Activated CD8-positive, alpha-beta memory T cell treated with anti-CD3 and anti-CD28 coated beads, Interleukin-2, amount 50 U/mL, for 1 hour (primary cell): ENCODE results near the gene TNFSF11.
"Not testable (repeated sequence)": the region's sequence is repeated elsewhere in the genome, so short reads cannot be mapped to it uniquely, and the experiment has no call there.

Experiments used
- DNase-seq: peaks from one replicate; pipeline ENCODE4 v3.0.0-alpha.2; 2020; ENCODE audit errors: extremely low read depth

The TNFSF11 gene

GRCh38 chr13:42560320-42560719 is 13.6 kb upstream of the TNFSF11 start:
- not testable (repeated sequence) for DNase-seq

- DNase-seq, result no peak
These were observed 12.0 kb upstream of the TNFSF11 start for GRCh38 chr13:42561752-42562467.

DNA sequence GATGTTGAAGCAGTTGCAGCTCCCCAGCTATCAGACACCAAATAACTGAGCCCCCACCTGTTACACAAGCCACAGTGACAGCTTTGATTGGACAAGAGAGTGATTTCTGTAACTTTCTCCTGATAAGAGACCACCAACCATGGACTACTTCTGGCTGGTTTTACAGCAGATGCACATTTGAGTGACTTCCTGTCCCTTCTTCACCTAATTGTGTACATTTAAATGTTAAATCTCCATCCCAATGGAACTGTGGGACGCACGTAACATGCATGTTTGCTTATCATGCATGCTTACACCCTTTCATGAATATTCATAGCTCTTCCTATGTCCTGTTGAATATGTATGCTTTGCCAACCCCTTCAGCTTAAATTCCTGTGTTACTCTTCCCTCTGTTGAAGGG is 6.0 kb upstream of the TNFSF11 start:
- DNase-seq, result no peak

DNA sequence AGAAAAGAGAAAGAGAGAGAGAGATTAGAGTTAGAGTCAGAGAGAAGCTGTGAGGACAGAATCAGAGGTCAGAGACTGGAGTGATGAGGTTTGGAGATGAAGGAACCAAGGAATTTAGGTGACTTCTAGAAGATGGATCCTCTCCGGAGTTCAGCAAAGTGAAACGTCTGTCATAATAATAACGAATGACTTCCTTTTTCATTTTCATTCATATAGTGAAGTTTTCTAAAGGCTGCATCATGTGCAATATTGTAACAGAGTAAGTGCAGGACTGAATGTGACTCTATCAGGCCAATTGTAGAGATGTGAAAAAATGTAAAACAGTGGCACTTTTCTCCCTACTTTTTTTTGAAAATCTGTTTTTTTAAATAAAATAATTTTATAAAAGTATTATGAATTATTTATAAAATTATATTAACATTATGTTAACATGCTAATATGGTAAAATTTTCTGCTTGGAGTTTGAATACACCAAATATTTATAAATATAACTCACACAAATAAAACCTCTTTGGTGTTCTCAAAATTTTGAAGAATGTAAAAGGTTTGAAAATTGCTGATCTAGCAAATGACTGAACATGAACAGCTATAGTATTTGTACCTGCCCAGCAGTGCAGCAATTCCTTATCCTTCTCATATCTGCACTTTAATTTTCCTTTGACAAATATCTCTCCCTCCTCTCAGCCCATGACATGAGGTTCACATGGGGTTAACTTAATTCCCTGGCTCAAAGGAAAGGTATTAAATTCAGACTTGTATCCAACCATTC is 4.2 kb upstream of the TNFSF11 start:
- DNase-seq, result no peak

DNA sequence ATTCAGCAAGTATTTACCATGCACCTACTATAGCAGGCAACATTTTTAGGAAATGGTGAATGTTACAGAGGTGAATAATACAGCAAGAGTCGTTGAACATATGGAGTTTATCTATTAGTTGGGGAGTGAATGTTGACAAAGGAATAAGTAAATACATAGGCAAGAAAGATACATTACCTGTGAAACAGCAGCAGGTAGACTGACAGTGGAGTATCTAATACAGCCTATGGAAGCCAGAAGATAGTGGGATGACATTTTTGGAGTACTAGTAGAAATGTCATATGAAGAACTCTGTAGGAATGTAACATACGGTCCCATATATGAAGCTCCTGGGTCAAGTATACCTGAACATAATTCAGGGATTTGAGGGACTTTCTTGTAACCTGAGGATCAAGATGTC is 2.1 kb upstream of the TNFSF11 start:
- no peak for DNase-seq

DNA sequence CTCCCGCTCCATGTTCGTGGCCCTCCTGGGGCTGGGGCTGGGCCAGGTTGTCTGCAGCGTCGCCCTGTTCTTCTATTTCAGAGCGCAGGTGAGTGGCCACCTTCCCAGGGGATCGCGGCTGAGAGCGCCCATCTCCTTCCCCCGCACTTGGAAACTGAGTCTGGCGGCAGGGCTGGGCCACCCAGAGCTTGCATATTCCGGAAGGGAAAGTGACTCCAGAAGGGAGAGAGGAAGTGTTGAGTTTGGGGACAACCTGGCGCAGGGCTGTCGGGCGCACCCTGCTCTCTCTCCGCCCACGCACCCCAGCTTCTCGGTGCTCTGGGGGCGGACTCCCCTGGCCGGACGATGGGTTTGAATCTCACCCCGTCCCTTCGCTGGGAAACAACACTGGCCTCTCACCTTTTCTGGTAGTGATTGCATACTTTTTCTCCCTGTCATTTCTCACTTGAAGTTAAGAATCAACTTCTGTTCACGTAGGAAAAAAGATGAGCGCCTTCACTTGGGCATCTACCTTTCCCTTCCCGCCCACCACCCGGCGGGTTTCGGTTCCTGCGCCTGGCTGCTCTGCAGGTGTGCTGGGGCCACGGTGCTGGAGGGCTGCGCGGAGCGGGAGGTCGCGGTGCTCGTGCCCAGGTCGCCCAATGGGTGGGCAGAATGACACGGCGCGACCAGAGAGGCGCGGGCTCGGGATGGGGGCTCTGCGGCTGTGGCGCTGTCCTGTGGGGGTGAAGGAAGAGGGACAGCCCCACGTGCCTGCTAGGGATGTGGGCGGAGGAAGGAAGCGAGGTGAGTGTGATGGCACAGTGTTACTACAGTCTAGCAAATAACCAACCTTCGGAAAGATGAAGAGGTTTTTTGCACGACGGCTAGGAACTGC is 721 bp downstream of the TNFSF11 start:
- no peak for DNase-seq

- DNase-seq, result no peak
These were observed 2.0 kb downstream of the TNFSF11 start for GRCh38 chr13:42575938-42576337.

GRCh38 chr13:42577538-42577937 is 3.6 kb downstream of the TNFSF11 start:
- no peak for DNase-seq

- DNase-seq, result no peak
These were observed 6.7 kb downstream of the TNFSF11 start for GRCh38 chr13:42580644-42581043.

DNA sequence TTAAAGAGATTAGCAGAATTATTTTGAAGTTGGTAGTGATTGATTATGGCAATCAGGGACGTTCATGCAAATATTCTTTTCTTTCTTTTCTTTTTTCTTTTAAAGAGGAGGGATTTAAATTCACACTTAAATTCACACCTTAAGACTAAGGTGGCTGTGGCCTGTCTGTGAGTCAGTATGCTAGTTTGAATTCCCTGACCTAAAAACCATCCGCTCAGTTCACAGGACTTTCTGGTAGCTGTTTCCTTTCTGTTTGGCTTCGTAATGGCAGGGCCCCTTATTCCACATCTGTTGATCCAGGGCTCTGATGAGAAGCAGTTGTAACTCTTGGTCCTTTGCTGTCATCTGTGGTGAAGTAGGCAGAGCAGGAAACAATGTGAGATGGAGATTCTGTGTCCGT is 7.5 kb downstream of the TNFSF11 start:
- DNase-seq, result no peak

DNA sequence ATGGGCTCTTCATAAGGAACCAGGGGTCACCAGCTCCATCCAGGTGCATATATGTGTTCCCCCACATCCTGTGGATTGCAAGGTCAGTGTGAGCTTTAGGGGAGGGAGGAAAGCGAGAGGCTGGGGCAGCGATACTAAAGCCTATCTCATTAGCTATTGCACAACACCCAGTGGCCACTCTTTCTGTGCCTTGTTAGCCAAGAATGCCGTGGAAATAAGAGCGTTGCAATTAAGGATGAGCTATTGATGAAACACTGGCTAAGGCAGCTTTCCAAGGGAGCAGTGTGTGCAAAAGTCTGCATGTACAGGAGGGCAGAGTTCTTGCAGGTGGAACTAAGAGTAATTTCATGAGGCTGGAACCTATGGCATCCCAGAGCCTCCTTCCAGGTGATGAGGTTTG is 17.6 kb downstream of the TNFSF11 start:
- DNase-seq, result no peak

DNA sequence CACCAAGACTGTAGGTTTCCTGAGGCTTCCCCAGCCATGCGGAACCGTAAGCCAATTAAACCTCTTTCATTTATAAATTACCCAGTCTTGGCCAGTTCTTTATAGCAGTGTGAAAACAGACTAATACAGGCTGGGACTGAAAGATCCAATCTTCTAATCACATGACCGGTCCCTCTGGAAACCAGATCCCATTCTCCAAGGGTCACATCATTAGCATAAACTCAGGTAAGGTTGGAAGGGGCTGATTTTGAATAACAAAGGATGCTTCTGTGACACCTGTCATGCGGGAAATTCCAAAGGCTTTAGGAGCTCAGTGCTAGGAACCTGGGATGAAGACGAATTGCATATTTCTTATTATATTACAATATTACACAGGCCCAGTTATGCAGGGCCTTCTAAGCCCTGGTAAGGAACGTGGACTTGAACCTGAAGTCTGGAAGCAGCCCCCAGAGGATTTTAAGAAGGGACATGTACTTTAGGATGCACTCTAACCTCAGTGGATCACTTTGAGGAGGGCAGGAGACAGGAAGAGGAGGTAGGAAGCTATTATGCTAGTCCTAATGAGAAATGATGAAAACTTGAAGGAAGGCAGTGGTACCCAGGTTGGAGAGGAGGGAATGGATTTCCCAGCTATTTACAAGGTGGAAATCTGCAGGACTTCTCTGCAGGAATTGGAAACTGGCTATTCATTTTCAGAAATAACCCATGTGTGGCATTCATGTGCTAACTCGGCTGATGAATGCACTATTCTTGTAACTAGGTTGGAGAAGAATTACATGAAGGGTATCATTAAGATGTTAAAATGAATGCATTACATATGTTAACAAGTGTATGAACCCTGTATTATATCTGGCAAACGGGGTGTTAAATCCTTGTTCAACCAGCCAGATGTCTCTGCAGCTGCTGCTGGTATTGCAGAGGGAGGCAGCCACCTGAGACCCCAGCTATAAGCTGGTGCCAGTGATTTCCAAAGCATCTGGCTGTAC is 19.3 kb downstream of the TNFSF11 start:
- no peak for DNase-seq

DNA sequence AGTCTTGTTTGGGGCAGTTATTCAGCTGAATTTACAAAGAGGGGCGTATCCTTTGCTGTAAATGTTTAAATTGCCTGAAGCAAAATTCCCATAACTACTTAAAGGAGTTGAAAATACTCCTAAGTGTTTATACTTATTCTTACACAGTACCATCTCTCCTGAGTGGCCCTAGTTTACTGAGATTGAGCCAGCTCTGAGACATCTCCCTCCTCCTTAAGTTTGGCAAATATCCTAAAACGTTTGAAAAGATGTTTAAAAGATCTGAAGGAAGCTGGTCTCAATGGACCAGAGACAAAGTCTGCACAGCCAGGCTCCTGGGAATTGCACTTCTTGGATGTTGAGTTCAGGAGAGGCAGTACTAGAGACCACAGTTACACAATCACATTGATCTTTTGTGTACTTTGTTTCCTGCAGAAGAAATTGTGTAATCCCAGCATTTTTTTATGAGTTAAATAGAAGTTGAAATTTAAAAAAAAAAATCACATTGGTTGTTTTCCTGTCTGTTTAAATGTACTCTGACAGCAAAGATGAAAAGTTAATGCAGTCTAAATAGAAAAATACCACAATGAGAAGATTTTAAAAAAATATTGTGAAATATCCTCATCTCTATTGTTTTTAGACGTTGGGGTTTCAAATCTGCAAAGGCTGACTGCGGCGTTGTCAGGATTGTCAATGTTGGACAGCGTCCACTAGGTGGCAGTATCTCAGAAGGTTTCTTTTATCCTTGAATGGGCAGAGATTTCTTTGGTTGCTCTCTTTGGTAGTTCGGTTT is 20.7 kb downstream of the TNFSF11 start:
- peak; percentile 9 for DNase-seq

DNA sequence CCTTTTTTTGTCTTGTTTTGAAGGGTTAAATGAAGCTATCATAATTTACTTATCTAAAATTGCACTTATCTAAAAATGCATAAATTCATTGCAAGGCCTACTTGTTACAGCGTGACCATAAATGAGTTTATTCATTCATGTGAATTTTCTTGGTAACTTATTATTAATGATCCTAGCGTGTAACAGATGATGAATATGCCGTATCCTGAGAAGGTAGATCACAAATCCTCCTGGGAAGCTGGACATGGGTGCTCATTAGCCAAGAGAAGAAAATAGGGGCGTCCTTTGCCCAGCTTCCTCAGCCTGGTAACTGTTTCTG is 21.3 kb downstream of the TNFSF11 start:
- no peak for DNase-seq

DNA sequence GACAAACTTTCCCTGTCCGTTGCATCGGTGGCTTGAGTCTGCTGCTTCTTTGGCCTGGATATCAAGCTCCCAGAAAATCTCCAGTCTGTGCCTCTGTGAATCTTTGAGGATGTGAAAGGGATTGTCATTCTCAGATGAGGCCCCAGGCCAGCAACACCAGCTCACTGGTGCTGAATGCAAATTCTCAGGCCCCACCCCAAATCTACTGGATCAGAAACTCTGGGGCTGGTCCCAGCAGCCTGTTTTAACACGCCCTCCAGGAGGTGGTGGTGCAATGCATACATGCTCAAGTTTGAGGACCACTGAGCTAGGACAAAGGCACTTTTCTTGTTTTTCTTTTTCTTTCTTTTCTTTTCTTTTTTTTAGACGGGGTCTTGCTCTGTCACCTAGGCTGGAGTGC is 23.6 kb downstream of the TNFSF11 start:
- DNase-seq, result no peak

GRCh38 chr13:42600943-42601342 is 27.0 kb downstream of the TNFSF11 start:
- DNase-seq, result no peak

GRCh38 chr13:42602906-42603305 is 29.0 kb downstream of the TNFSF11 start:
- DNase-seq, result no peak

DNA sequence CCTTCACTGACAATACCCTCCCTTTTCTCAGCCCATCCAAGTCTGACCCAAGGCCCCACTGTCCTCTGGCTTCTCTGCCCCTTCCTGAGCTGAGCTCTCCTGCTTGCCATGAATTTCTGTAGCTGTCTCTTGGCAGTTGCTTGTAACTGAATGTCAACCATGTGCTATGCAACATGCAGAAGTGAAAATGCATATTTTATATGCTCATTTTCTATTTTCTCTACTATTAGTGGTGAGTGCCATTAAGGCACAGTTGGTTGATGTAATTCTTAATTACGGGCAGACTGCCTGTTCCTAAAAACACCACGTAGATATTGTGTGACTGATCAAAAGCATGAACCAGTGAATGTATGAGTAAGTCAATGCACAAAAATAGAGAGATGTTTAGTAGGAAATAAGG is 29.6 kb downstream of the TNFSF11 start:
- DNase-seq, result no peak

DNA sequence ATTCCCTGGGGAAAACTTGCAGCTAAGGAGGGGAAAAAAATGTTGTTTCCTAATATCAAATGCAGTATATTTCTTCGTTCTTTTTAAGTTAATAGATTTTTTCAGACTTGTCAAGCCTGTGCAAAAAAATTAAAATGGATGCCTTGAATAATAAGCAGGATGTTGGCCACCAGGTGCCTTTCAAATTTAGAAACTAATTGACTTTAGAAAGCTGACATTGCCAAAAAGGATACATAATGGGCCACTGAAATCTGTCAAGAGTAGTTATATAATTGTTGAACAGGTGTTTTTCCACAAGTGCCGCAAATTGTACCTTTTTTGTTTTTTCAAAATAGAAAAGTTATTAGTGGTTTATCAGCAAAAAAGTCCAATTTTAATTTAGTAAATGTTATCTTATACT is 33.6 kb downstream of the TNFSF11 start:
- no peak for DNase-seq

DNA sequence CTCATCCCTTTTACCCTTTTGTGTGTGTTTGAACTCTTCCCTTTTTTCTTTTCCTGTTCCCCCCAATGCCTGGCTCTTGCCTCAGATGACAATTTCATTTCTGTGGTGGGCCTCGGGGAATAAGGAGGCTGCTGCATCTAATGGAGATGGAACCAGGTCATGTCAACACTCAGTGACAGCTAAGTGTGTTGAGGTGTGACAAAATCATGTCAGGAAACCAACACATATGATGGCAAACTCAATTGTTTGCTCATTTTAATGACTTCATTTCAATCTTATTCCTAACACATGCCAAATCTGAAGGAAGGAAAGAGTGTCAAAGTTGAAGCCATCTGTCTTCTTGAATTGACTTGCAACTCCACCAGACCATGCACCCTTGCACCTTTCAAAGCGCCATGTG is 36.7 kb downstream of the TNFSF11 start:
- DNase-seq, result no peak
